ENCODE results near the gene GNAQ. TPM values are rescaled to one million over a fixed set of nuclear protein-coding genes. Genes with fewer than 3 reads are reported as not detected.

The GNAQ gene
- total RNA-seq, 3 donors from 2014 or later (not counting 1 experiment from before 2014, with no cell fraction given): 17.8 to 51.6 (median 24.5) TPM

GRCh38 chr9:77773381-77773780 lies 258.2 kb downstream of the GNAQ start:
- intact Hi-C loops (cut with micrococcal nuclease): no loop called here
- Mint-ChIP-seq H3K27me3 (ENCODE audit: low read depth in 2 of 2) (no peaks in the 10 kb centered on the region), H3K4me1 (no peaks in the 10 kb centered on the region), H3K27ac (no peak overlapping the region), H3K36me3 (peaks cover 16% of the 10 kb centered on the region), H3K9me3 (peaks cover 4 to 6% of the 10 kb centered on the region in 2 donors), H3K4me3 (no peak overlapping the region)
- no peak for TF ChIP-seq CTCF (IDR thresholded peaks at IDR 0.05)
- H3K27ac ChIP-seq (ENCODE audit: low read length): no peak overlapping the region
- H3K4me1 ChIP-seq (ENCODE audit: control insufficient read depth, insufficient read depth, low read length): no peaks in the 10 kb centered on the region
- H3K27me3 ChIP-seq (ENCODE audit: control insufficient read depth, insufficient read depth, low read length): no peaks in the 10 kb centered on the region
- peaks cover 5% of the 10 kb centered on the region for H3K9me3 ChIP-seq (ENCODE audit: control insufficient read depth, insufficient read depth, low read length)
- H3K4me3 ChIP-seq (ENCODE audit: low read length): no peak overlapping the region
- ATAC-seq (no peak), DNase-seq (no peak)
- H3K36me3 ChIP-seq (ENCODE audit: control insufficient read depth, insufficient read depth, low read length): no peaks in the 10 kb centered on the region
- no CpG with 5 or more reads among the region's 3 CpGs for WGBS (ENCODE audit: insufficient coverage)

GRCh38 chr9:77772646-77773045 lies 259.0 kb downstream of the GNAQ start:
- H3K27me3 Mint-ChIP-seq (ENCODE audit: low read depth in 2 of 2): no peaks in the 10 kb centered on the region
- H3K27ac ChIP-seq (ENCODE audit: low read length): no peak overlapping the region
- DNase-seq: no peak
- H3K36me3 ChIP-seq (ENCODE audit: control insufficient read depth, insufficient read depth, low read length): no peaks in the 10 kb centered on the region
- H3K27me3 ChIP-seq (ENCODE audit: control insufficient read depth, insufficient read depth, low read length): no peaks in the 10 kb centered on the region
- H3K4me1 Mint-ChIP-seq: no peaks in the 10 kb centered on the region
- H3K4me3 ChIP-seq (ENCODE audit: low read length): no peak overlapping the region
- H3K36me3 Mint-ChIP-seq: peaks cover 9% of the 10 kb centered on the region
- peaks cover 5% of the 10 kb centered on the region for H3K9me3 ChIP-seq (ENCODE audit: control insufficient read depth, insufficient read depth, low read length)
- no peak overlapping the region for H3K4me3 Mint-ChIP-seq
- H3K9me3 Mint-ChIP-seq: peaks cover 0 to 3% of the 10 kb centered on the region in 2 donors
- no peak for TF ChIP-seq CTCF (IDR thresholded peaks at IDR 0.05)
- H3K27ac Mint-ChIP-seq: no peak overlapping the region
- no peak for ATAC-seq
- intact Hi-C loops (cut with micrococcal nuclease): no loop called here
- 79% methylated on average over 4 of the region's 5 CpGs for WGBS (ENCODE audit: insufficient coverage)
- H3K4me1 ChIP-seq (ENCODE audit: control insufficient read depth, insufficient read depth, low read length): no peaks in the 10 kb centered on the region

DNA sequence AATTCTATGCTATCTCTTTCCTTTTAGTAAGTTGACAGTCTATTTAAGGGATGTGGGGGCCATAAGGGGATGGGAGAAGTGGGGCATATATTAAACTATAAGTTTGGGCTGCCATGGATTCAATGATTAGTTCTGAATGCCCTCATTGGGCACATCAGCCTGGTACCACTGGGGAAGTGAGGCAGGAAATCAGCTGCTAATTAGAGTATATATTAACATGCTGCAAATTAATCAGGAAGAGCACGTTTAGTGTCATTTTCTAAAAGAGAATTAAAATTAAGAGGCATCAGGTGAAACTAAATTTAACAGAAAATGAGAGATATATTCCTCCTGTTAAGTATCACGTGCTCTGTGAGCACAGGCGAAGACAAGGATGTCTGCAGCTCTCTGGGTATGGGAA lies 260.4 kb downstream of the GNAQ start:
- Histone ChIP-seq H3K27me3 (ENCODE audit: control insufficient read depth, insufficient read depth, low read length) (no peaks in the 10 kb centered on the region), H3K36me3 (ENCODE audit: control insufficient read depth, insufficient read depth, low read length) (no peaks in the 10 kb centered on the region), H3K27ac (ENCODE audit: low read length) (no peak overlapping the region), H3K4me1 (ENCODE audit: control insufficient read depth, insufficient read depth, low read length) (no peaks in the 10 kb centered on the region), H3K9me3 (ENCODE audit: control insufficient read depth, insufficient read depth, low read length) (peaks cover 5% of the 10 kb centered on the region), H3K4me3 (ENCODE audit: low read length) (no peak overlapping the region)
- Mint-ChIP-seq H3K9me3 (peaks cover 0 to 2% of the 10 kb centered on the region in 2 donors), H3K36me3 (no peaks in the 10 kb centered on the region), H3K4me1 (no peaks in the 10 kb centered on the region), H3K27me3 (ENCODE audit: low read depth in 2 of 2) (no peaks in the 10 kb centered on the region), H3K4me3 (no peak overlapping the region), H3K27ac (no peak overlapping the region)
- no peak for TF ChIP-seq CTCF (IDR thresholded peaks at IDR 0.05)
- WGBS (ENCODE audit: insufficient coverage): 87% methylated on average over 3 of the region's 3 CpGs
- ATAC-seq: no peak
- DNase-seq: no peak
- intact Hi-C loops (cut with micrococcal nuclease): no loop called here

DNA sequence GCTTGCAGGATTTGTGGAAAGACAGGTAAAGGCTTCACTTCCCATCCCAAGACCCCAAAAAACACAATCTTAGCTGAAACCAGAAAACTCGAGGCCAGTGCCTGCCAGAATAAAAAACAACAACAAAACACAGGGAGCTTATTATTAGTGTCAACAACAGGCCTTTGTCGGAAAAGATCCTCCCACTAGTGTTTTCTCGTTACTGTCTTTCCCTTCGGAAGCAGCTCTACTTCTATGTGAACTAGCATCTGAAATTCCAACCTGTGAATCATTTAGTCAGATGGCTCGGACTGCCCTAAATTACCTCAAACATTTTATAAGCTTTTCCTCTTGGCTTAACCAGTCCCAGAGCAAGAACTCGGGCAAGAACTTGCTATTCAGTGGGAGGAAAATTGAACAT lies 261.3 kb downstream of the GNAQ start:
- no peaks in the 10 kb centered on the region for H3K9me3 Mint-ChIP-seq
- H3K4me3 Mint-ChIP-seq: no peak overlapping the region
- H3K27ac ChIP-seq (ENCODE audit: low read length): no peak overlapping the region
- WGBS (ENCODE audit: insufficient coverage): 92% methylated on average over 6 of the region's 6 CpGs
- no peaks in the 10 kb centered on the region for H3K4me1 ChIP-seq (ENCODE audit: control insufficient read depth, insufficient read depth, low read length)
- ATAC-seq (no peak), DNase-seq (no peak)
- H3K27ac Mint-ChIP-seq: no peak overlapping the region
- peaks cover under 1% of the 10 kb centered on the region for H3K9me3 ChIP-seq (ENCODE audit: control insufficient read depth, insufficient read depth, low read length)
- H3K36me3 ChIP-seq (ENCODE audit: control insufficient read depth, insufficient read depth, low read length): no peaks in the 10 kb centered on the region
- no peaks in the 10 kb centered on the region for H3K36me3 Mint-ChIP-seq
- intact Hi-C loops (cut with micrococcal nuclease): no loop called here
- no peaks in the 10 kb centered on the region for H3K27me3 ChIP-seq (ENCODE audit: control insufficient read depth, insufficient read depth, low read length)
- no peaks in the 10 kb centered on the region for H3K4me1 Mint-ChIP-seq
- TF ChIP-seq CTCF (IDR thresholded peaks at IDR 0.05): no peak
- no peaks in the 10 kb centered on the region for H3K27me3 Mint-ChIP-seq (ENCODE audit: low read depth in 2 of 2)
- H3K4me3 ChIP-seq (ENCODE audit: low read length): no peak overlapping the region

All from natural killer cell (primary cell).